Dendritic cell treated with granulocyte-macrophage colony-stimulating factor and Interleukin-4, amounts not matched to agents 40 ng/mL and 50 ng/mL, for 4 days (primary cell): ENCODE measurements around the gene GDF9.
A peak's percentile ranks its signal among the peaks of the same experiment; 100 is the strongest.

Experiments
- H3K27ac Mint-ChIP-seq: one replicate; pipeline ENCODE4 v1.8.0; 2022; ENCODE audit warnings: mild to moderate bottlenecking, mixed read lengths
- H3K27me3 Mint-ChIP-seq: one replicate; pipeline ENCODE4 v1.8.0; 2022; ENCODE audit warnings: mild to moderate bottlenecking, mixed read lengths
- H3K36me3 Mint-ChIP-seq: one replicate; pipeline ENCODE4 v1.8.0; 2022; ENCODE audit warnings: low read depth, mixed read lengths
- H3K4me1 Mint-ChIP-seq: one replicate; pipeline ENCODE4 v1.8.0; 2022; ENCODE audit warnings: low read depth, mixed read lengths
- H3K4me3 Mint-ChIP-seq: one replicate; pipeline ENCODE4 v1.8.0; 2022; ENCODE audit warnings: mild to moderate bottlenecking, moderate library complexity, mixed read lengths
- H3K9me3 Mint-ChIP-seq: one replicate; pipeline ENCODE4 v1.8.0; 2022; ENCODE audit warnings: mixed read lengths
- intact Hi-C: fragments of 100-400 bp; cut with micrococcal nuclease; formaldehyde crosslinking; loops from one replicate; pipeline ENCODE4 v1.15.0; 2022

Gene GDF9

DNA sequence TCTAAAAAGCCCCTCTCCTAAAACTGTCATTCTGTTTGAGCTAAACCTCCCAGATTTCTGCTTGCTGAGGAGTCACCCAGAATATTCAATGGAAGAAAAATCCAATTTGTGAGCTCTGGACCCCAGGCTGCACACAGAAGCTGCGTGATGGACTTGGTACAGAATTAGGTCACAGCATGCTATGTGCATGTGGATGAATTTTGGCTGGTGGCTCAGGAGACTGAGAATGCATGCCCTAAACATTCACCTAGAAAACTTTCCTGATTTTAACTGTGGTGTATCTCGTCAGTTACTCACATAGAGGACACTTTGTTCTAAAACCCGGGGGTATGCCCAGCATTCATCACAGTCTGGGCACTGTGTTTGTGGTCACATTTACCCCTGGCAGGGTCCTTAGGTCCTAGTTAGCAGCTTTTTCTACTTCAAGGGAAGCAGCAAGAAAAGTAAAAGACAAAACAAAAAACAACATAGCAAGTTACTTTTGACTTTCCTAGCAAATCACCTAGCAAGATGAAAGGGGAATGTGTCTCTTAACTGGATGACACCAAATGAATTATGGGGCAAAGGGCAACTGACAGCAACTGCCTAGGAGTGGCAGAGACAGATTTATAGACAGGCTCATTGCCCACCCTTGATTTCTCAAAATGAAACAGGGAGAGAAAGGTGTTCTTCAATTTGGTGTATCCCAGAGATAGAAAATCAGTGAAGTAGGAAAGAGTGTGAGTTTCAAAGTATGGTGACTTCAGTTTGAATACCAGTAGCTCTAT lies 27.6 kb downstream of the GDF9 start:
- Mint-ChIP-seq H3K4me3 (no peak overlapping the region), H3K9me3 (no peaks in the 10 kb centered on the region), H3K27ac (no peak overlapping the region), H3K4me1 (peaks cover 29% of the 10 kb centered on the region), H3K36me3 (no peaks in the 10 kb centered on the region), H3K27me3 (no peaks in the 10 kb centered on the region)
- intact Hi-C loops = no loop called here

GRCh38 chr5:132837868-132838267 lies 28.4 kb downstream of the GDF9 start:
- Mint-ChIP-seq H3K27ac (peak overlapping the region; percentile 55), H3K36me3 (no peaks in the 10 kb centered on the region), H3K9me3 (no peaks in the 10 kb centered on the region), H3K4me3 (no peak overlapping the region), H3K27me3 (peaks cover 2% of the 10 kb centered on the region), H3K4me1 (peaks cover 29% of the 10 kb centered on the region)
- intact Hi-C loops = no loop called here

DNA sequence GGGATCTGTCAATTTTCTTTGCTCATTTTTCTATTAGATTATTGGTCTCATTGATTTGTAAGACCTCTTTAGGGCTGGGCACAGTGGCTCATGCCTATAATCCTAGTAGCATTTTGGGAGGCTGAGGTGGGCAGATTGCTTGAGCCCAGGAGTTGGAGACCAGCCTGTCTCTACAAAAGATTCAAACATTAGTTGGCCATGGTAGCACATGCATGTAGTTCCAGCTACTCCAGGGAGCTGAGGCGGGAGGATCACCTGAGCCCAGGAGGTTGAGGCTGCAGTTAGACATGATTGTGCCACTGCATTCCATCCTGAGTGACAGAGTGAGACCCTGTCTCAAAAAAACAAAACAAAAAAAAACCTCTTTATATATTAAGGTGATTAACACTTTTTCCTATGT lies 29.4 kb downstream of the GDF9 start:
- Mint-ChIP-seq H3K27me3 (peaks cover 7% of the 10 kb centered on the region), H3K4me3 (no peak overlapping the region), H3K36me3 (no peaks in the 10 kb centered on the region), H3K9me3 (no peaks in the 10 kb centered on the region), H3K27ac (no peak overlapping the region), H3K4me1 (peaks cover 29% of the 10 kb centered on the region)
- intact Hi-C loops = no loop called here

DNA sequence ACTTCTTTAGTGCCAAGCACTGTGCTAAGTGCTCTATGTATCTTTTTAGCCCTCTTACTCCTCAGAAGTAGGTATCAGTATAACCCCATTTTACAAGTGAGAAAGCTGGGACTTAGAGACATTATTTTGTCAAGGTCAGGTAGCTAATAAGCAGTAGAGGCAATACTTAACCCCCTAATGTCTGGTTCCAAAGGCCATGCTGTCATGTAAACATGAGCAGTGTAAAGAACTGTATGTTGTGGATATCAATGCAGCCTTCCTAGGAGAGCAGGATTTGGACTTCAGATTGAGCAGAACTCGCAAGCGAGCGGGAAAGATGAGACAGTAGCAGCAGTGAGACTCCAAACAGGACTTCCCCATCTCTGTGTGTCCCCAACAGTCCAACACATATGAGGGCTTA lies 32.2 kb downstream of the GDF9 start:
- peaks cover 6% of the 10 kb centered on the region for H3K36me3 Mint-ChIP-seq
- H3K4me1 Mint-ChIP-seq = peaks cover 27% of the 10 kb centered on the region
- no peaks in the 10 kb centered on the region for H3K9me3 Mint-ChIP-seq
- peaks cover 30% of the 10 kb centered on the region for H3K27me3 Mint-ChIP-seq
- intact Hi-C loops = no loop called here
- H3K27ac Mint-ChIP-seq = no peak overlapping the region
- H3K4me3 Mint-ChIP-seq = no peak overlapping the region

DNA sequence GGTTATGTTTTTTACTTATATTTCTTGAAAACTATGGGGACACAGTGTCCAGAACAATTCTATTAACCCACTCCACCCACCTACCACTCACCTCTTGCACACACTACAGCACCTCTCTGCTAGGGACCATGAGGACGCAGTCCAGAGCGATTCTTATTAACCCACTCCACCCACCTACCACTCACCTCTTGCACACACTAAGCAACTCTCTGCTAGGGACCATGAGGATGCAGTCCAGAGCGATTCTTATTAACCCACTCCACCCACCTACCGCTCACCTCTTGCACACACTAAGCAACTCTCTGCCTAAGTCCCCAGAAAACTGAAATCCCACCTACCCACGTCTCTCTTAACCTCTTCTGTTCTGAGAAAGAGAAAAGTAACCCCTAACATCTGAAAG lies 33.7 kb downstream of the GDF9 start:
- H3K4me1 Mint-ChIP-seq = peaks cover 22% of the 10 kb centered on the region
- no peak overlapping the region for H3K4me3 Mint-ChIP-seq
- peaks cover 6% of the 10 kb centered on the region for H3K36me3 Mint-ChIP-seq
- H3K27ac Mint-ChIP-seq = no peak overlapping the region
- no peaks in the 10 kb centered on the region for H3K9me3 Mint-ChIP-seq
- intact Hi-C loops = no loop called here
- peaks cover 44% of the 10 kb centered on the region for H3K27me3 Mint-ChIP-seq

- H3K27ac Mint-ChIP-seq = peak overlapping the region; percentile 55
- H3K9me3 Mint-ChIP-seq = no peaks in the 10 kb centered on the region
- peaks cover 22% of the 10 kb centered on the region for H3K4me1 Mint-ChIP-seq
- peaks cover 12% of the 10 kb centered on the region for H3K36me3 Mint-ChIP-seq
- intact Hi-C loops = loop anchor here (2.0 kb wide), 1 partner anchor 32 kb away; no protein-coding TSS in a partner anchor
- H3K27me3 Mint-ChIP-seq = peaks cover 57% of the 10 kb centered on the region
- H3K4me3 Mint-ChIP-seq = peak overlapping the region; percentile 96
These were observed 35.0 kb downstream of the GDF9 start for GRCh38 chr5:132831095-132831860.

- peaks cover 63% of the 10 kb centered on the region for H3K27me3 Mint-ChIP-seq
- H3K9me3 Mint-ChIP-seq = no peaks in the 10 kb centered on the region
- peak within 1 kb of the TSS; percentile 96 for H3K4me3 Mint-ChIP-seq
- peaks cover 28% of the 10 kb centered on the region for H3K4me1 Mint-ChIP-seq
- peak within 1 kb of the TSS; percentile 77 for H3K27ac Mint-ChIP-seq
- peaks cover 12% of the 10 kb centered on the region for H3K36me3 Mint-ChIP-seq
- intact Hi-C loops = loop anchor here (1.0 to 2.0 kb wide), 2 partner anchors 32 to 53 kb away; no protein-coding TSS in a partner anchor
These were observed 35.7 kb downstream of the GDF9 start, which contains the start of gene SHROOM1 for GRCh38 chr5:132830436-132831094. SHROOM1 (minus strand) TSS chr5:132830647; CDS start chr5:132826140, 4,507 bp downstream.

DNA sequence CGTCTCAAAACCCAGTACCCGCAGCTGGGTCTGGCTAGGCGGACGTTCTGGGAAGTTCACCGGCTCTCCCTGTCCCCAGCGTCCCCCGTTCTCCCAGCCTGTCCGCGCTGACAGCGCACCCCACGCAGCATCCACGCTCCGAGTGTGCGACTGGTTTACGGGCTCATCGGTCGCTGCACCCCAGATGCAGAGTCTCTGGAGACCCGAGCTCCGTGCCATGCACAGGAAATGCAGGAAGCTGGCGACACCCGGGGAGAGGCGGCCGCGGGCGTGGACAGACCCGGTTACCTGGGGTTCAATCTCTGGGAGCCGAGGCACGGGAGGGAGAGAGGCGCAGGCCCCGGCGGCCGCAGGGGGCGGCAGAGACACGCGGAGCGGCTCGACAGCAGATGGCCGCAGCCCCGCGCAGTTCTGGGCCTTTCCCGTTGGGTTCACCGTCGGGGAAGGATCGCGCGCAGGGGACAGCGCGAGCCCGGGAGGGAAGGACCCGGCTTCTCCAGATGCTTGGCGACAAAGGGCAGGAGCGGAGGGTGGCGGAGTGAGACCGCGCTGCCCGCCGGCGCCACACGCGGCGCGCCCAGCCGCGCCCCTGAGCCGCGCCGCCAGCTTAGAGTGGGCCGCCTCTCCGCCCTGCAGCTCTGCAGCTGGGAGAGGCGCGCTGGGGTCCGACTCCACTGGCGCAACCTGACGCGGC lies 36.4 kb downstream of the GDF9 start:
- Mint-ChIP-seq H3K4me3 (peak overlapping the region; percentile 96), H3K4me1 (peaks cover 28% of the 10 kb centered on the region), H3K36me3 (peaks cover 16% of the 10 kb centered on the region), H3K9me3 (no peaks in the 10 kb centered on the region), H3K27ac (peak overlapping the region; percentile 77), H3K27me3 (peaks cover 68% of the 10 kb centered on the region)
- intact Hi-C loops = loop anchor here (1.0 to 2.0 kb wide), 2 partner anchors 33 to 53 kb away; no protein-coding TSS in a partner anchor

- peaks cover 21% of the 10 kb centered on the region for H3K36me3 Mint-ChIP-seq
- H3K27me3 Mint-ChIP-seq = peaks cover 77% of the 10 kb centered on the region
- no peaks in the 10 kb centered on the region for H3K9me3 Mint-ChIP-seq
- intact Hi-C loops = no loop called here
- H3K27ac Mint-ChIP-seq = peak overlapping the region; percentile 77
- H3K4me1 Mint-ChIP-seq = peaks cover 28% of the 10 kb centered on the region
- H3K4me3 Mint-ChIP-seq = peak overlapping the region; percentile 96
These were observed 37.3 kb downstream of the GDF9 start for GRCh38 chr5:132828846-132829494.

- peaks cover 84% of the 10 kb centered on the region for H3K27me3 Mint-ChIP-seq
- H3K9me3 Mint-ChIP-seq = no peaks in the 10 kb centered on the region
- no peak overlapping the region for H3K27ac Mint-ChIP-seq
- peaks cover 32% of the 10 kb centered on the region for H3K4me1 Mint-ChIP-seq
- peaks cover 21% of the 10 kb centered on the region for H3K36me3 Mint-ChIP-seq
- intact Hi-C loops = no loop called here
- H3K4me3 Mint-ChIP-seq = no peak overlapping the region
These were observed 38.2 kb downstream of the GDF9 start for GRCh38 chr5:132827943-132828673.

DNA sequence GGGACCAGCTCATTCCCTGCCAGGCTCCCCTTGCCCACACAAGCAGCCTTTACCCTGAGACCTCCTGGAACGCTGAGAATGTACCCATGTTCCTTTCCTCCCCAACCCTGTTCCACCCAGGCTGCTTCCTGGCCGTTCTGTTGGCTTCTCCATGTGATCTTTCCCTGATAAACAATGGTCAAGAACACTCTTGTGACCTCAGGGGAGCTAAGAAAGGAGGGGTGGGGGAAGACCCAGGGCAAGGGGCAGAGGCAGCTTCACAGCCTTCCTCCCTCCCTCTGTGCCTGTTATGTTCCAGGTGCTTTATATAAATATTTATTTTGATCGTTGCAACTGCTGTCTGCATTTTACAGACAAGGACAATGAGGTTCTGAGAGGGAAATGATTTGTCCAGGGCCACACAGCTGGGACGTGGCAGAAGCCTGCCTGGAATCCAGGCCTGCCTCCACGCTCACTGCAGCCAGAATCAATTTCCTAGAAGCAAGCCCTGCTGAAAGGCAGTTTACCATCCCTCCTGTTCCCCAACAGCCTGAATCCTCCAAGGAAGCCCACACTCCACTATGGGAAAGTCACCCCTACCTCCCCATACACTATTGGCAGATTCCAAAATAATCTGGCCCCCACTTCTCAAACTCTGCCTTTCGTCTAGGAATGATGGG lies 39.7 kb downstream of the GDF9 start:
- no peak overlapping the region for H3K27ac Mint-ChIP-seq
- intact Hi-C loops = no loop called here
- H3K36me3 Mint-ChIP-seq = peaks cover 21% of the 10 kb centered on the region
- H3K4me3 Mint-ChIP-seq = no peak overlapping the region
- H3K27me3 Mint-ChIP-seq = peaks cover 89% of the 10 kb centered on the region
- H3K4me1 Mint-ChIP-seq = peaks cover 35% of the 10 kb centered on the region
- no peaks in the 10 kb centered on the region for H3K9me3 Mint-ChIP-seq

DNA sequence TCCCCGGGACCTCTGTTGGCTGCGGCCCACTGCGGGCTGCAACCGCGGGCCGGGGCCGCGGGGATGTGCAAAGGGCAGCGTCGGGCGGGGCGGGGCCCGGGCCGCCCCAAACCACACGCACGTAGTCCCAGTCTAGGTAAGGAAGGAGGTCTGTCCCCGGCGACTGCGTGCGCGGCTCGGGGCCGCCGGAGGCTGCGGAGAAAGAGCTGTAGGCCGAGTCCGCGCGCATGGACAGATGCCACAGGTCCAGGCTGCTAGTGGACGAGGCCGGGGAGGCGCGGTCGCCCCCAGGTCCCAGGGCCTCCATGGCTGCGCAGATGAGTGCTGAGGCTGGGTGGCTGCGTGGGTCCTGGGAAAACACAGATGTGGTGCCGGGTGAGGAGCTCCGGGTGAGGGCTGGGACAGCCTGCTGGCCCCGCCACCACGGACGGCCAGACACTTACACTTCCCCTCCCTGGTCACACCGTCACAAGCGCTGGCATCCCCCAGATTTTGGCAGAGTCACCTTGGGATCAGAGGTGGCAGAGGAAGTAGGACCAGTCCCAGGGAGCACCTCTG lies 40.4 kb downstream of the GDF9 start:
- Mint-ChIP-seq H3K36me3 (peaks cover 21% of the 10 kb centered on the region), H3K4me1 (peaks cover 29% of the 10 kb centered on the region), H3K27me3 (peaks cover 87% of the 10 kb centered on the region), H3K4me3 (no peak overlapping the region), H3K27ac (no peak overlapping the region), H3K9me3 (no peaks in the 10 kb centered on the region)
- intact Hi-C loops = no loop called here
